Astrocyte (in vitro differentiated cells and primary cell): ENCODE results near the gene LAMA3. TPM values are rescaled to one million over a fixed set of nuclear protein-coding genes. Genes with fewer than 3 reads are reported as not detected.

Experiments
- DNase-seq: peaks from one replicate; pipeline ENCODE4 v3.0.0-alpha.2; 2010; ENCODE audit warnings: low read depth
- FAIRE-seq: peaks from 2 replicates; lab custom pipeline; 2011; peaks lifted over from hg19 to GRCh38; lab: Jason Lieb, UNC
- H2AFZ ChIP-seq: 2 replicates; pipeline ENCODE4 v1.6.0; 2012; ENCODE audit warnings: low read depth, low read length, inconsistent platforms
- H3K27ac ChIP-seq: 2 replicates; pipeline ENCODE4 v1.5.1; 2011; ENCODE audit warnings: low read depth, low read length, inconsistent platforms
- H3K27me3 ChIP-seq: 2 replicates; pipeline ENCODE4 v1.6.0; 2011; ENCODE audit warnings: low read length, inconsistent platforms; ENCODE audit not compliant: insufficient read depth
- H3K36me3 ChIP-seq: 2 replicates; pipeline ENCODE4 v1.5.1; 2011; ENCODE audit warnings: low read length, inconsistent platforms; ENCODE audit not compliant: insufficient read depth
- H3K4me1 ChIP-seq: 2 replicates; pipeline ENCODE4 v1.5.1; 2011; ENCODE audit warnings: low read length, inconsistent platforms; ENCODE audit not compliant: insufficient read depth
- H3K4me2 ChIP-seq: 2 replicates; pipeline ENCODE4 v1.6.0; 2012; ENCODE audit warnings: low read length, inconsistent platforms
- H3K4me3 ChIP-seq: 2 replicates; pipeline ENCODE4 v1.5.1; 2011; ENCODE audit warnings: low read depth, mild to moderate bottlenecking, low read length, inconsistent platforms; ENCODE audit not compliant: insufficient read depth
- H3K79me2 ChIP-seq: 2 replicates; pipeline ENCODE4 v1.6.0; 2012; ENCODE audit warnings: mild to moderate bottlenecking, low read length, inconsistent platforms; ENCODE audit not compliant: insufficient read depth
- H3K9ac ChIP-seq: 2 replicates; pipeline ENCODE4 v1.6.0; 2012; ENCODE audit warnings: mild to moderate bottlenecking, low read length, inconsistent platforms
- H3K9me3 ChIP-seq: 2 replicates; pipeline ENCODE4 v1.5.1; 2012; ENCODE audit warnings: low read depth, mild to moderate bottlenecking, low read length, inconsistent platforms; ENCODE audit not compliant: insufficient read depth
- H4K20me1 ChIP-seq: 2 replicates; pipeline ENCODE4 v1.6.0; 2012; ENCODE audit warnings: low read length, inconsistent platforms; ENCODE audit not compliant: insufficient read depth
- H3K27ac Mint-ChIP-seq: one replicate; pipeline ENCODE4 v1.8.0; 2021; ENCODE audit warnings: mild to moderate bottlenecking, mixed read lengths; ENCODE audit not compliant: unreplicated experiment
- H3K27me3 Mint-ChIP-seq: one replicate; pipeline ENCODE4 v1.8.0; 2021; ENCODE audit warnings: low read depth, mixed read lengths; ENCODE audit not compliant: unreplicated experiment
- H3K36me3 Mint-ChIP-seq: one replicate; pipeline ENCODE4 v1.8.0; 2021; ENCODE audit warnings: low read depth, mixed read lengths; ENCODE audit not compliant: unreplicated experiment
- H3K4me1 Mint-ChIP-seq: one replicate; pipeline ENCODE4 v1.8.0; 2021; ENCODE audit warnings: low read depth, mixed read lengths; ENCODE audit not compliant: unreplicated experiment
- H3K4me3 Mint-ChIP-seq: one replicate; pipeline ENCODE4 v1.8.0; 2021; ENCODE audit warnings: mild to moderate bottlenecking, moderate library complexity, mixed read lengths; ENCODE audit not compliant: unreplicated experiment
- H3K9me3 Mint-ChIP-seq: one replicate; pipeline ENCODE4 v1.8.0; 2021; ENCODE audit warnings: mild to moderate bottlenecking, mixed read lengths; ENCODE audit not compliant: unreplicated experiment
- CTCF ChIP-seq: IDR thresholded peaks from 2 replicates; pipeline ENCODE4 v1.5.1; 2011; ENCODE audit warnings: low read depth, mild to moderate bottlenecking, inconsistent platforms, low read length, moderate library complexity; ENCODE audit not compliant: insufficient read depth
- EZH2 ChIP-seq: IDR thresholded peaks from 2 replicates; pipeline ENCODE4 v1.6.1; 2012; ENCODE audit warnings: mild to moderate bottlenecking, low read length, inconsistent platforms; ENCODE audit not compliant: insufficient read depth
- total RNA-seq: library from RNA; stranded (reverse); gene quantifications from 2 replicates; pipeline ENCODE4 v1.2.1, GENCODE V29; 2021

LAMA3 gene
- total RNA-seq, 1 donor from 2014 or later = 0.86 TPM

- Histone ChIP-seq H3K36me3 (no peaks in the 10 kb centered on the region), H3K27me3 (peaks cover 5% of the 10 kb centered on the region), H3K4me3 (no peak overlapping the region), H3K79me2 (no peaks in the 10 kb centered on the region), H4K20me1 (no peaks in the 10 kb centered on the region), H2AFZ (no peak overlapping the region), H3K9ac (no peak overlapping the region), H3K4me1 (no peaks in the 10 kb centered on the region), H3K4me2 (no peak overlapping the region), H3K27ac (no peak overlapping the region), H3K9me3 (no peaks in the 10 kb centered on the region)
- Mint-ChIP-seq H3K9me3 (peaks cover 3% of the 10 kb centered on the region), H3K4me1 (no peaks in the 10 kb centered on the region), H3K36me3 (no peaks in the 10 kb centered on the region), H3K27me3 (peaks cover 32% of the 10 kb centered on the region), H3K4me3 (no peak overlapping the region), H3K27ac (no peak overlapping the region)
- TF ChIP-seq EZH2 (no peak), CTCF (no peak)
- FAIRE-seq = no peak
- no peak for DNase-seq
These were observed 275.3 kb downstream of the LAMA3 start for GRCh38 chr18:23964282-23965238.

GRCh38 chr18:23966909-23967308 lies 277.7 kb downstream of the LAMA3 start:
- FAIRE-seq (no peak), DNase-seq (no peak)
- Histone ChIP-seq H3K27ac (no peak overlapping the region), H3K9me3 (no peaks in the 10 kb centered on the region), H4K20me1 (no peaks in the 10 kb centered on the region), H3K4me1 (no peaks in the 10 kb centered on the region), H2AFZ (no peak overlapping the region), H3K9ac (no peak overlapping the region), H3K4me3 (no peak overlapping the region), H3K36me3 (no peaks in the 10 kb centered on the region), H3K27me3 (no peaks in the 10 kb centered on the region), H3K79me2 (no peaks in the 10 kb centered on the region), H3K4me2 (no peak overlapping the region)
- Mint-ChIP-seq H3K4me3 (no peak overlapping the region), H3K4me1 (peaks cover 4% of the 10 kb centered on the region), H3K27ac (peak overlapping the region; percentile 23), H3K9me3 (peaks cover 3% of the 10 kb centered on the region), H3K27me3 (peaks cover 26% of the 10 kb centered on the region), H3K36me3 (no peaks in the 10 kb centered on the region)
- TF ChIP-seq EZH2 (no peak), CTCF (no peak)
